GM08714 (cell line): ENCODE data around the gene CCDC120.
A peak's percentile ranks its signal among the peaks of the same experiment; 100 is the strongest.

ENCODE experiments used
- H3K4me3 ChIP-seq: fragments of 200-500 bp; sonication (Bioruptor generic); 2 replicates; pipeline ENCODE4 v1.5.1; 2014; ENCODE audit warnings: mild to moderate bottlenecking, low read length, inconsistent platforms
- ZNF274 ChIP-seq: IDR thresholded peaks from 2 replicates; pipeline ENCODE4 v1.6.1; 2012; ENCODE audit warnings: mild to moderate bottlenecking, low read depth, low read length

Gene CCDC120

GRCh38 chrX:49053223-49054072 is 5.4 kb upstream of the CCDC120 start:
- peak overlapping the region; percentile 22; the same call in 1 of the 2 replicates for H3K4me3 ChIP-seq
- no peak for TF ChIP-seq ZNF274

GRCh38 chrX:49054073-49054762 is 4.6 kb upstream of the CCDC120 start:
- TF ChIP-seq ZNF274, result no peak
- H3K4me3 ChIP-seq, result peak overlapping the region; percentile 14; the same call in 1 of the 2 replicates

- H3K4me3 ChIP-seq, result no peak overlapping the region
- TF ChIP-seq ZNF274, result no peak
Measured at GRCh38 chrX:49059201-49059600, 402 bp downstream of the CCDC120 start.

GRCh38 chrX:49059681-49060085 is 884 bp downstream of the CCDC120 start:
- H3K4me3 ChIP-seq, result no peak overlapping the region
- no peak for TF ChIP-seq ZNF274

- no peak for TF ChIP-seq ZNF274
- H3K4me3 ChIP-seq, result no peak overlapping the region
Measured at GRCh38 chrX:49060914-49061313, 2.1 kb downstream of the CCDC120 start.

- no peak overlapping the region for H3K4me3 ChIP-seq
- TF ChIP-seq ZNF274, result no peak
Measured at GRCh38 chrX:49061490-49061889, 2.7 kb downstream of the CCDC120 start.

- H3K4me3 ChIP-seq, result no peak overlapping the region
- no peak for TF ChIP-seq ZNF274
Measured at GRCh38 chrX:49061916-49062315, 3.1 kb downstream of the CCDC120 start.

- no peak for TF ChIP-seq ZNF274
Measured at GRCh38 chrX:49063715-49064114, 4.9 kb downstream of the CCDC120 start.

GRCh38 chrX:49064303-49064702 is 5.5 kb downstream of the CCDC120 start:
- TF ChIP-seq ZNF274, result no peak

More at GRCh38 chrX:49063715-49064114, 4.9 kb downstream of the CCDC120 start:
- no peak overlapping the region for H3K4me3 ChIP-seq

GRCh38 chrX:49064735-49065134 is 5.9 kb downstream of the CCDC120 start:
- H3K4me3 ChIP-seq, result no peak overlapping the region
- no peak for TF ChIP-seq ZNF274

More at GRCh38 chrX:49064303-49064702, 5.5 kb downstream of the CCDC120 start:
- no peak overlapping the region for H3K4me3 ChIP-seq

- H3K4me3 ChIP-seq, result no peak overlapping the region
- no peak for TF ChIP-seq ZNF274
Measured at GRCh38 chrX:49066278-49066677, 7.5 kb downstream of the CCDC120 start.

GRCh38 chrX:49066690-49067089 is 7.9 kb downstream of the CCDC120 start:
- no peak overlapping the region for H3K4me3 ChIP-seq
- TF ChIP-seq ZNF274, result no peak

GRCh38 chrX:49067285-49068120 is 8.7 kb downstream of the CCDC120 start:
- no peak for TF ChIP-seq ZNF274
- no peak overlapping the region for H3K4me3 ChIP-seq

GRCh38 chrX:49069038-49069437 is 10.2 kb downstream of the CCDC120 start:
- TF ChIP-seq ZNF274, result no peak
- H3K4me3 ChIP-seq, result no peak overlapping the region
